ENCODE results near the gene MAP3K13. TPM values are rescaled to one million over a fixed set of nuclear protein-coding genes. Genes with fewer than 3 reads are reported as not detected.
"Not testable (repeated sequence)": the region's sequence is repeated elsewhere in the genome, so short reads cannot be mapped to it uniquely, and the experiment has no call there.

Gene MAP3K13
- total RNA-seq, 1 experiment from 2014 or later, result 47.7 TPM

DNA sequence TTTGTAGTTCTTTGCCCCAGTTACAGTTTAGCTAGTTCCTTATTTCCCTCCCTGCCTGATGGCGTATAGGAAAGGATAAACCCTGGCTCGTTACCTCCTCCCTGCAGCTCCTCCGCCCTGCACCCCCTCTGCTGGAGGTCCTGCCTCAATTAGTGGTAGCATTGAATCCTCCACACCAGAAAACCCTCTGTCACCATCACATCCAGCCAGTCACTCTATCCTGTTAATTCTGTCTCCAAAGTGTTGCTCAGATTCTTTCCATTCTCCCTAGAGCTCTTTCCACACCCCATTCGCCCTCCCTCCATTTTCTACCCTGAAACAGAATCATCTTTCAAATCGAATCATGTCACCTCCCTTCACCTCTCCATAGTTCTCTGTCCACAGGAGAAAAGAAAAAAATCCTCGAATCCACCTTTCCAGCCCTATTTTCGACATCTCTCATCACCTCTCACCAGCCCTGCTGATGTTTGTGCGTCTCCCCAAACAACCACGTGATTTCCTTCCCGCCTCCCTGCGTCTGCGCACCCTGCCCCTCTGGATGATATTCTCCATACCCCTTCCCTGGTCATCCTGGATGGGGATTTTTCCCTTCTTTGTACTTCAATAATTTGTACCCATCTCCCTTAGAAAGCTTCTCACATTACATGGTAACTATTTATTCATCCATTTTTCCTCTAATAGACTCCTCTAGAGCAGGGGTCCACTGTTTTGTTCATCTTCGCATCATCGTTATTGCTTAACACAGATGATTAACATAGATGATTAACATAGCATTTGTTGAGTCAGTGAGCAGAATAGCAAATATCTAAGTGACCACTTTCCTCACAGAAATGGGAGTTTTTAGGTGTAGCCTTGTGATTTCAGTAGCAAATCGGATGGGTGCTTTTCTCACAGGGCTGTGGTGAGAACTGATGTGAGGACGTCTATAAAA lies 37.1 kb downstream of the MAP3K13 start:
- no peak for DNase-seq (ENCODE audit: low spot score)

GRCh38 chr3:185400866-185401265 lies 37.9 kb downstream of the MAP3K13 start:
- DNase-seq (ENCODE audit: low spot score), result no peak

- no peak for DNase-seq (ENCODE audit: low spot score)
Measured at GRCh38 chr3:185401319-185401955, 38.5 kb downstream of the MAP3K13 start.

GRCh38 chr3:185402561-185402960 lies 39.6 kb downstream of the MAP3K13 start:
- no peak for DNase-seq (ENCODE audit: low spot score)

GRCh38 chr3:185403002-185403401 lies 40.1 kb downstream of the MAP3K13 start:
- DNase-seq (ENCODE audit: low spot score), result no peak

GRCh38 chr3:185405243-185405642 lies 42.3 kb downstream of the MAP3K13 start:
- DNase-seq (ENCODE audit: low spot score), result no peak

- no peak for DNase-seq (ENCODE audit: low spot score)
Measured at GRCh38 chr3:185405664-185406063, 42.7 kb downstream of the MAP3K13 start.

GRCh38 chr3:185406121-185406620 lies 43.2 kb downstream of the MAP3K13 start:
- no peak for DNase-seq (ENCODE audit: low spot score)

DNA sequence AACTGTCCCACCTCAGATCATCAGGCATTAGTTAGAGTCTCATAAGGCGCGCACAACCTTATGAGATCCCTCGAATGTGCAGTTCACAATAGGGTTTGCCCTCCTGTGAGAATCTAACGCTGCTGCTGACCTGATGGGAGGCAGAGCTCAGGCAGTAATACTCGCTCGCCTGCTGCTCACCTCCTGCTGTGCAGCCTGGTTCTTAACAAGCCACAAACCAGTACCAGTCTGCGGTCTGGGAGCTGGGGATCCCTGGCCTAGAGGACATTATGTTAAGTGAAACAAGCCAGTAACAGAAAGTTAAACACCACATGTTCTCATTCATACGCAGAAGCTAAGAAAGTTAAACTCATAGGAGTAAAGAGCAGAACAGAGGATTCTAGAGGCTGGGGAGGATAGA lies 47.0 kb downstream of the MAP3K13 start:
- peak; percentile 17 for DNase-seq (ENCODE audit: low spot score)

- DNase-seq (ENCODE audit: low spot score), result no peak
Measured at GRCh38 chr3:185411133-185411532, 48.2 kb downstream of the MAP3K13 start.

DNA sequence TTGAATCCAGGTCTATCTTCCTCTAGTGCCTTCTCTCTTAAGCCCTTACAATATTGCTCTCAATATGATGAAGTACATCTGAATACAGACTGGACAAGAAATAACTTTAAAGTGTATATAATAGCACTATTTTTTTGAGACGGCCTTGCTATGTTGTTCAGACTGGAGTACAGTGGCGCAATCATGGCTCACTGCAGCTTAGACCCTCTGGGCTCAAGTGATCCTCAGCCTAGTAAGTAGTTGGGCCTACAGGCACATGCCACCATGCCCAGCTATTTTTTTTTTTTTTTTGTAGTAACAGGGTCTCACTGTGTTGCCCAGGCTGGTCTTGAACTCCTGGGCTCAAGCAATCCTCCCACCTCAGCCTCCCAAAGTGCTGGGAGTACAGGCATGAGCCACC lies 53.6 kb downstream of the MAP3K13 start:
- no peak for DNase-seq (ENCODE audit: low spot score)

DNA sequence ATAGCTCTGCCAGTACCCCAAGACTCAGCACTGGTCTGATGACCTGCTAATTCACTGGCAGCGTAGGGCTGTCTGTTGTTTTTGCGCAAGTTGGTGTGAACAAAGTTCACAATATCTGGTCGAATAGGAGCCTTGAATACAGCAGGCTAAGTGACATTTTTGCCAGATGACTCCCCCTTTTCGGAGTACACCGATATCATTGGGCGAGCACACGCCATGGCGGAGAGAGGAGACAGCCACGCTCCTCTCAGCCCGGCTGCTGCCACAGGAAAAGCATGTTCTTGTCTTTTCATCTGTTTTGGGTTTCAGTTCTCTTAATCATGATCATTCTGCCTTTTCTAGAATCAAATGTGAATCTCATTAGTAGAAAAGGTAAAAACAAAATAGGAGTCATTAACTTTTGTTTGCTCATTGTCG lies 55.6 kb downstream of the MAP3K13 start:
- not testable (repeated sequence) for DNase-seq (ENCODE audit: low spot score)

DNA sequence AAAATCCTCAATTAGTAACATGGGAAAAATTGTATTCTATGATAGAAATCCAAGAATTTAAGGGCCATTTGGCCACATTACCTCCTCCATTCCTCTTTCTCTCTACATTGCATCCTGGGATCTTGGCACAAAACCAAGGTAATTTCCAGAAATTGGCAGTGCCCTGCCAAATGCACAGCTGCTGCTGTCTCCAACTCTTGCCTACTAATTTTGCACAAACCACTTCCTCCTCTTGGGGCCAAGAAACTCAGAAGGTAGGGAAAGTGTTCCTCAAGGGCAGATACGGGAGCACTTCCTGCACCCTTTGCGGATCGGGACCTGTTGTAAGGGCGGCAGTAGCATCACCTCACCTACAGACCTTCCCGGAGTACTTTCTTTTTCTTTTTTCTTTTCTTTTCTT lies 57.8 kb downstream of the MAP3K13 start:
- DNase-seq (ENCODE audit: low spot score), result peak; percentile 81

- no peak for DNase-seq (ENCODE audit: low spot score)
Measured at GRCh38 chr3:185421577-185422232, 58.8 kb downstream of the MAP3K13 start.

DNA sequence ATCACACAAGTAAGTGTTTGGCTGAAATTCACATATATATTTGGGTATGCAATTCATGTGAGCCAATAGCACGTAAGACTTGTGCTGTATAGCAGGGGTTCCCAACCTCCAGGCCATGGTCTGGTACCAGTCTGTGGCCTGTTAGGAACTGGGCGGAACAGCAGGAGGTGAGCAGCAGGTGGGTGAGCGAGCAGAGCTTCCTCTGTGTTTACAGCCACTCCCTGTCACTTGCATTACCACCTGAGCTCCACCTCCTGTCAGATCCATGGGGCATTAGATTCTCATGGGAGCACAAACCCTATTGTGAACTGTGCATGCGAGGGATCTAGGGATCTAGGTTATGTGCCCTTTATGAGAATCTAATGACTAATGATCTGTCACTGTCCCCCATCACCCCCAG lies 59.7 kb downstream of the MAP3K13 start:
- no peak for DNase-seq (ENCODE audit: low spot score)

GRCh38 chr3:185423178-185423577 lies 60.2 kb downstream of the MAP3K13 start:
- DNase-seq (ENCODE audit: low spot score), result peak; percentile 52

DNA sequence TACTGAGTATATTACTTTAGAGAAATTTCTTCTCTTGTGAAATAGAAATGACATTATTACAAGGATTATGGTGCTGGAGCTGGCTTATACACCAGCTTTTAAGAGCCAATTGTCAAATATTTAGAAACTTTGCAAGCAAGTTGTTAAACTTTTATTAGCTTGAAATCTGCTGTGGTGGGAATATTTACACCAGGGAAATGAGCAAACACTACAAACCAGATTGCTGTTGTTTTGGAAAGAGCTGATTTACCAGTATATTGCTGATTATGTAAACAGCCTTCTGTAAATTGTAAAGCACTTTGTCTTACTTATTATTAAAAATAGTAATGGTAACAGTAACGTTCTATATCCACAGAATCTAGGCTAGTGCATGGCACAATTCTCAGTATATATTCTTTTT lies 61.5 kb downstream of the MAP3K13 start:
- no peak for DNase-seq (ENCODE audit: low spot score)

GRCh38 chr3:185430375-185430774 lies 67.4 kb downstream of the MAP3K13 start:
- no peak for DNase-seq (ENCODE audit: low spot score)

GRCh38 chr3:185439745-185440466 lies 77.0 kb downstream of the MAP3K13 start:
- DNase-seq (ENCODE audit: low spot score), result no peak

- DNase-seq (ENCODE audit: low spot score), result no peak
Measured at GRCh38 chr3:185442031-185442430, 79.1 kb downstream of the MAP3K13 start.

- DNase-seq (ENCODE audit: low spot score), result no peak
Measured at GRCh38 chr3:185444329-185444728, 81.4 kb downstream of the MAP3K13 start.

GRCh38 chr3:185448107-185448506 lies 85.2 kb downstream of the MAP3K13 start:
- DNase-seq (ENCODE audit: low spot score), result no peak

Measured in H4 (cell line).